Ishikawa (cell line): ENCODE measurements around the gene ANAPC13.

Experiments used
- CEBPB ChIP-seq: IDR thresholded peaks from 2 replicates; pipeline ENCODE4 v1.6.1; 2012
- CREB1 ChIP-seq: IDR thresholded peaks from 2 replicates; pipeline ENCODE4 v1.6.1; 2012; ENCODE audit warnings: low read depth
- EGR1 ChIP-seq: IDR thresholded peaks from 2 replicates; pipeline ENCODE4 v1.6.1; 2012
- EP300 ChIP-seq: IDR thresholded peaks from 2 replicates; pipeline ENCODE4 v1.6.1; 2012; ENCODE audit warnings: borderline replicate concordance
- FOXM1 ChIP-seq: IDR thresholded peaks from 2 replicates; pipeline ENCODE4 v1.6.1; 2012; ENCODE audit warnings: low read depth, borderline replicate concordance
- NFIC ChIP-seq: IDR thresholded peaks from 2 replicates; pipeline ENCODE4 v1.6.1; 2012
- RAD21 ChIP-seq: IDR thresholded peaks from 2 replicates; pipeline ENCODE4 v1.6.1; 2012; ENCODE audit warnings: low read depth
- TAF1 ChIP-seq: IDR thresholded peaks from 2 replicates; pipeline ENCODE4 v1.6.1; 2012; ENCODE audit warnings: low read depth, mild to moderate bottlenecking
- TCF12 ChIP-seq: IDR thresholded peaks from 2 replicates; pipeline ENCODE4 v1.6.1; 2012; ENCODE audit warnings: low read depth
- TEAD4 ChIP-seq: IDR thresholded peaks from 2 replicates; pipeline ENCODE4 v1.6.1; 2012
- YY1 ChIP-seq: IDR thresholded peaks from 2 replicates; pipeline ENCODE4 v1.6.1; 2012; ENCODE audit warnings: low read depth
- ZBTB7A ChIP-seq: IDR thresholded peaks from 2 replicates; pipeline ENCODE4 v1.6.1; 2012; ENCODE audit warnings: low read depth
- TF ChIP-seq, protein P1 (sequence below): IDR thresholded peaks from 2 replicates; pipeline ENCODE4 v1.6.1; 2012
- TF ChIP-seq, protein P2 (sequence below): IDR thresholded peaks from 2 replicates; pipeline ENCODE4 v1.6.1; 2012
- TF ChIP-seq, protein P3 (sequence below): IDR thresholded peaks from 2 replicates; pipeline ENCODE4 v1.6.1; 2012; ENCODE audit warnings: low read depth, mild to moderate bottlenecking

Gene ANAPC13

DNA sequence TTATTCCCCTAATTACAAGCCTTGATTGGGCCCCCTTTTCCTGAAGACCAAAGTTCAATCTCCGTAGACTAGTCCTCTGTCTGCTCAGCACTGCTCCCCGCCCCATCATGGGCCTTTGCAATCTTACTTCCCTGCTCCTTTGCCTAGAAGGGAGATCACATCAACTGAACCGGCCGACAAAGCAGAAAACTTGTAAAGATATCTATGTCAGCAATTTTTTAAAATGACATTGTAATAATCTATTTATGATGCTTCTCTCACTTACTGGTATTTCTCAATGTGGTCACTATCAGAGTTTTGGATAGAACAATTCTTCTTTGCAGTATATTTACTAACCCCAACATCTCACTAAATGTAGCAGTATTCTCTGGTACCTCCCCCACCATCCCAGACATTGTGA lies 17.3 kb downstream of the ANAPC13 start:
- TF ChIP-seq TEAD4, result no peak
- TF ChIP-seq CEBPB, result no peak
- no peak for TF ChIP-seq ZBTB7A
- TF ChIP-seq, protein P1, sequence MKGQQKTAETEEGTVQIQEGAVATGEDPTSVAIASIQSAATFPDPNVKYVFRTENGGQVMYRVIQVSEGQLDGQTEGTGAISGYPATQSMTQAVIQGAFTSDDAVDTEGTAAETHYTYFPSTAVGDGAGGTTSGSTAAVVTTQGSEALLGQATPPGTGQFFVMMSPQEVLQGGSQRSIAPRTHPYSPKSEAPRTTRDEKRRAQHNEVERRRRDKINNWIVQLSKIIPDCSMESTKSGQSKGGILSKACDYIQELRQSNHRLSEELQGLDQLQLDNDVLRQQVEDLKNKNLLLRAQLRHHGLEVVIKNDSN, result no peak
- no peak for TF ChIP-seq EP300
- TF ChIP-seq EGR1, result no peak
- no peak for TF ChIP-seq RAD21
- TF ChIP-seq, protein P2, sequence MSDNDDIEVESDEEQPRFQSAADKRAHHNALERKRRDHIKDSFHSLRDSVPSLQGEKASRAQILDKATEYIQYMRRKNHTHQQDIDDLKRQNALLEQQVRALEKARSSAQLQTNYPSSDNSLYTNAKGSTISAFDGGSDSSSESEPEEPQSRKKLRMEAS, result no peak

DNA sequence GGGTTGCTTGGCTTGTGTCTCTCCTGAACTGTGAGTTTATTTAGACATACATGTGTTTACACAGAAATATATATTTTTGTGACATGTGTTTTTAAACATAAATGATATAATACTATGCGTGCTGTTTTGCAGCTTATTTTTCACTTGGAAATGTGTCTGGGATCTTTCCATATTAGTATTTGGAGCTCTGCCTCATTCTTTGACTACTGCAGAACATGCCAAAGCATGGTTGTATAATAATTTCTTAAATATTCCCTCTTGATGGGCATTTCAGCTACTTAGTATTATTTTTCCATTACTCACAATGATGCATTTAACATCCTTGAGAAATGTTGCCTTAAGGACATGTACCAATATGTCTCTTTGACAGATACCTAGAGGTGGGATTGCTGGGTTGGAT lies 19.5 kb downstream of the ANAPC13 start:
- TF ChIP-seq TCF12 (no peak), TEAD4 (no peak), NFIC (no peak), TAF1 (no peak), EP300 (no peak), FOXM1 (no peak), RAD21 (no peak), EGR1 (no peak), CEBPB (no peak), CREB1 (no peak), YY1 (no peak)
- TF ChIP-seq, protein P2, result no peak
- TF ChIP-seq, protein P3, sequence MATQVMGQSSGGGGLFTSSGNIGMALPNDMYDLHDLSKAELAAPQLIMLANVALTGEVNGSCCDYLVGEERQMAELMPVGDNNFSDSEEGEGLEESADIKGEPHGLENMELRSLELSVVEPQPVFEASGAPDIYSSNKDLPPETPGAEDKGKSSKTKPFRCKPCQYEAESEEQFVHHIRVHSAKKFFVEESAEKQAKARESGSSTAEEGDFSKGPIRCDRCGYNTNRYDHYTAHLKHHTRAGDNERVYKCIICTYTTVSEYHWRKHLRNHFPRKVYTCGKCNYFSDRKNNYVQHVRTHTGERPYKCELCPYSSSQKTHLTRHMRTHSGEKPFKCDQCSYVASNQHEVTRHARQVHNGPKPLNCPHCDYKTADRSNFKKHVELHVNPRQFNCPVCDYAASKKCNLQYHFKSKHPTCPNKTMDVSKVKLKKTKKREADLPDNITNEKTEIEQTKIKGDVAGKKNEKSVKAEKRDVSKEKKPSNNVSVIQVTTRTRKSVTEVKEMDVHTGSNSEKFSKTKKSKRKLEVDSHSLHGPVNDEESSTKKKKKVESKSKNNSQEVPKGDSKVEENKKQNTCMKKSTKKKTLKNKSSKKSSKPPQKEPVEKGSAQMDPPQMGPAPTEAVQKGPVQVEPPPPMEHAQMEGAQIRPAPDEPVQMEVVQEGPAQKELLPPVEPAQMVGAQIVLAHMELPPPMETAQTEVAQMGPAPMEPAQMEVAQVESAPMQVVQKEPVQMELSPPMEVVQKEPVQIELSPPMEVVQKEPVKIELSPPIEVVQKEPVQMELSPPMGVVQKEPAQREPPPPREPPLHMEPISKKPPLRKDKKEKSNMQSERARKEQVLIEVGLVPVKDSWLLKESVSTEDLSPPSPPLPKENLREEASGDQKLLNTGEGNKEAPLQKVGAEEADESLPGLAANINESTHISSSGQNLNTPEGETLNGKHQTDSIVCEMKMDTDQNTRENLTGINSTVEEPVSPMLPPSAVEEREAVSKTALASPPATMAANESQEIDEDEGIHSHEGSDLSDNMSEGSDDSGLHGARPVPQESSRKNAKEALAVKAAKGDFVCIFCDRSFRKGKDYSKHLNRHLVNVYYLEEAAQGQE, result no peak

DNA sequence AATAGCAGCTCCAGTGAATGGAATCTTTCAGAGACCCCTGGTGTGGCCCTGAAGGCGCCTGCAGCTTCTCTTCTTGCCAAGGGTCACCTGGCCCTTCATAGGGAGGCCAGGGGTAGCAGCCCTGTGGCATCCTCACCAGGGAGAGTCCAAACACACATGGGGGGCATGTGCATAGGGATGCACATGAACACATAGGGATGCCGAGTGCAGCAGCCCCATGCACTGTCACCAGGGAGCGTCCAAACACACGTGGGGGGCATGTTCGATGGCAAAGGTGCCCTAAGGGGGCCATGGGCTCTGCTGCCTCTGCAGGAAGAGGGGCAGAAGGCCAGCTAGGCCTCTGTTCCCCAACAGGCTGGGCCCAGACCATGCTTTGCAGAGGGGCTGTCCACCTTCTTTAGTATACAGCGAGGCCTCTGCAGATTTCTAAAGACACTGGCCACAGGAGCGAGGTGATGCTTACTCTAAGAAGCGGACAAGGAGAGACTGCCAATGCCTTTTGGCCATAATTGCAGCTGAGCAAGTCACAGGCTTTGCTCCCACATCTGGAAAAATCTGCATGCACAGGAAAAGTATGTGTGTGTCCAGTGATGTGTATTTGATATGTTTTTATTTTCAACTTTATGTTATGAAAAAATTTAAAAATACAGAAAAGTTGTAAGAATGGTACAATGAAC lies 21.0 kb downstream of the ANAPC13 start:
- TF ChIP-seq ZBTB7A, result no peak
- no peak for TF ChIP-seq TCF12
- TF ChIP-seq TAF1, result no peak
- TF ChIP-seq CEBPB, result no peak
- TF ChIP-seq FOXM1, result no peak
- TF ChIP-seq RAD21, result no peak
- TF ChIP-seq YY1, result no peak
- TF ChIP-seq EP300, result no peak
- TF ChIP-seq NFIC, result no peak
- TF ChIP-seq, protein P2, result no peak

DNA sequence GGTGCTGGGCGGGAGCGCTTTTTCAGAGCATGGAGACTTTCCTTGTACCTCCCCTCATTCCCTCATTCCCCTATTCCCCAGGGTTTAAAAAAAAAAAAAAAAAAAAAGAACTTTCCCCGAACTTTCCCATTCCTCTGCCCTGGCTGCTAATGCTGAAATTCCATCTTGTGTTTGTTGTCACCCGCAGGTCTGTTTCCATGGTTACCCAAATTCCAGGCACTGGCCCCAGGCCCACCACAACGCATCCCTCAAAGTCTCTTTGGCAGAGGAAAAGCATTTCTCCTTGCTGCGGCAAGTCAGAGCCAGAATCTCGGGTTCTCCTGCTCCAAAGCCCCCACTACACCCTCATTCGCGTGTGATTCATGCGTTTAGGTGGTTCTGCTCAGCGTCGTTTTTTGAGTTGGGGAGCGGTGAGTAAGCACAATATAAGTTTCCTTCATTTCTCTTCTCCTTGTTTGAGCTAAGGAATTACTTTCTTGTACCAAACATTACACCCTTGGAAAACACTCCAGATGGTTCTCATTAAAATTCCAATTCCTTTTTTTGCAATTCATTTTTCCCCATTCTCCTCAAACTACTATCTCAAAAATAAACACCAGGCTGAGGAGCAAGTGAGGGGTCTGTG lies 21.6 kb downstream of the ANAPC13 start:
- TF ChIP-seq, protein P2, result no peak
- TF ChIP-seq FOXM1 (no peak), RAD21 (no peak), ZBTB7A (no peak), CREB1 (no peak), EP300 (no peak), NFIC (no peak), TAF1 (no peak), TEAD4 (no peak), EGR1 (no peak), YY1 (no peak), CEBPB (no peak)
- TF ChIP-seq, protein P1, result no peak
- TF ChIP-seq, protein P3, result no peak

DNA sequence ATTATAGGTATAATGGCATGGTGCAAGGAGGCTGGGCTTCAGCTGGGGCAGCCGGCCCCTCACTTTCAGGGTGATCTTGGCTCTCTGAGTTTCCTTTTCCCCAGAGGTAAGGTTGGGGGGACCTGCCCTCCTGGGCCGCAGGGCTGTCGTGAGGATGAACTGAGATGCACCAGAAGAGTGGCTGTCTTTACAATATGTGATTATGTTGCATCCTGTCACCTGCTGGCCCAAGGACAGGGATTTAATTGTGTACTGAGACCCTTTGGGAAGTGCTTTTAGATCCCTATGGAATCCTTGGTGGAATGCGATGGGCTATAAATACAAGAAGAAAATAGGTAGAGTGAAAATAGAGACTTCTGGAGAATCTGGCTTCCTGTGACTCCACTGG lies 22.1 kb downstream of the ANAPC13 start:
- no peak for TF ChIP-seq TEAD4
- no peak for TF ChIP-seq RAD21
- TF ChIP-seq FOXM1, result no peak
- TF ChIP-seq, protein P3, result no peak
- no peak for TF ChIP-seq CEBPB
- TF ChIP-seq, protein P1, result no peak
